Hematopoietic multipotent progenitor cell treated with erythropoietin and hydrocortisone succinate and interleukin-3 and kit ligand, for 8 days (in vitro differentiated cells): ENCODE results near the gene COL5A1.
"Not testable (repeated sequence)": the region's sequence is repeated elsewhere in the genome, so short reads cannot be mapped to it uniquely, and the experiment has no call there.

Source experiments
- DNase-seq: peaks from one replicate; pipeline ENCODE4 v3.0.0-alpha.2; 2015

COL5A1 gene

GRCh38 chr9:134641990-134642384 lies 384 bp downstream of the COL5A1 start:
- no peak for DNase-seq

GRCh38 chr9:134642385-134643181 lies 980 bp downstream of the COL5A1 start:
- DNase-seq = no peak

GRCh38 chr9:134643222-134643671 lies 1.6 kb downstream of the COL5A1 start:
- no peak for DNase-seq

- DNase-seq = not testable (repeated sequence)
Measured at GRCh38 chr9:134644401-134644724, 2.8 kb downstream of the COL5A1 start.

- DNase-seq = no peak
Measured at GRCh38 chr9:134644725-134645606, 3.4 kb downstream of the COL5A1 start.

- no peak for DNase-seq
Measured at GRCh38 chr9:134645607-134646365, 4.2 kb downstream of the COL5A1 start.

- no peak for DNase-seq
Measured at GRCh38 chr9:134647359-134648080, 5.9 kb downstream of the COL5A1 start.

GRCh38 chr9:134648701-134649530 lies 7.3 kb downstream of the COL5A1 start:
- no peak for DNase-seq

GRCh38 chr9:134650431-134651190 lies 9.0 kb downstream of the COL5A1 start:
- DNase-seq = no peak

GRCh38 chr9:134651226-134651905 lies 9.8 kb downstream of the COL5A1 start:
- DNase-seq = no peak

- no peak for DNase-seq
Measured at GRCh38 chr9:134652291-134653225, 11.0 kb downstream of the COL5A1 start.

- DNase-seq = no peak
Measured at GRCh38 chr9:134653259-134654009, 11.8 kb downstream of the COL5A1 start.

GRCh38 chr9:134655101-134655500 lies 13.5 kb downstream of the COL5A1 start:
- DNase-seq = no peak

- no peak for DNase-seq
Measured at GRCh38 chr9:134655586-134656333, 14.2 kb downstream of the COL5A1 start.

GRCh38 chr9:134656334-134657006 lies 14.9 kb downstream of the COL5A1 start:
- DNase-seq = no peak

GRCh38 chr9:134657666-134658377 lies 16.2 kb downstream of the COL5A1 start:
- DNase-seq = no peak
